ENCODE results near the gene DDA1. TPM values are rescaled to one million over a fixed set of nuclear protein-coding genes. Genes with fewer than 3 reads are reported as not detected.
A peak's percentile ranks its signal among the peaks of the same experiment; 100 is the strongest.
"Not testable (repeated sequence)": the region's sequence is repeated elsewhere in the genome, so short reads cannot be mapped to it uniquely, and the experiment has no call there.

Gene DDA1
- total RNA-seq, 1 experiment from 2014 or later = 72.5 TPM

- no peak overlapping the region for H2AFZ ChIP-seq
- intact Hi-C loops (cut with micrococcal nuclease; ENCODE audit: unreplicated experiment) = no loop called here
- H3K4me2 ChIP-seq = peak overlapping the region; percentile 90
- no TSS peak for BruUV-seq (replicated peaks)
- no peaks in the 10 kb centered on the region for H4K20me1 ChIP-seq (ENCODE audit: insufficient read depth)
- no peaks in the 10 kb centered on the region for H3K27me3 ChIP-seq (ENCODE audit: insufficient read depth, low read depth)
- H3K4me3 ChIP-seq = peak overlapping the region; percentile 86; the same call in 1 of the 2 replicates
- H3K27ac ChIP-seq = no peak overlapping the region
- CTCF ChIA-PET = interaction anchor here (0.7 kb wide), 1 partner anchor 42 kb away, joined by 7 read pairs; no protein-coding TSS in a partner anchor
- no peaks in the 10 kb centered on the region for H3K9me3 ChIP-seq (ENCODE audit: insufficient read depth, low read depth)
- H3K79me2 ChIP-seq (ENCODE audit: low read depth) = peaks cover 17% of the 10 kb centered on the region
- H3K36me3 ChIP-seq (ENCODE audit: low read depth) = peaks cover 11% of the 10 kb centered on the region; the same call in 1 of the 2 replicates
- no peak for DNase-seq
- POLR2A ChIA-PET (ENCODE audit: unreplicated experiment) = no interaction called here
- no peaks in the 10 kb centered on the region for H3K9me2 ChIP-seq (ENCODE audit: insufficient read depth)
- H3K4me1 ChIP-seq (replicated peaks; ENCODE audit: insufficient read depth) = peaks cover 25% of the 10 kb centered on the region
- peaks cover 27% of the 10 kb centered on the region for H3F3A ChIP-seq (ENCODE audit: insufficient read depth, low read depth)
- TF ChIP-seq EZH2 (IDR thresholded peaks at IDR 0.05; ENCODE audit: low read depth) (no peak), CTCF (conservative IDR thresholded peaks at IDR 0.05) (no peak)
These were observed 40.6 kb upstream of the DDA1 start for GRCh38 chr19:17268754-17269153.

DNA sequence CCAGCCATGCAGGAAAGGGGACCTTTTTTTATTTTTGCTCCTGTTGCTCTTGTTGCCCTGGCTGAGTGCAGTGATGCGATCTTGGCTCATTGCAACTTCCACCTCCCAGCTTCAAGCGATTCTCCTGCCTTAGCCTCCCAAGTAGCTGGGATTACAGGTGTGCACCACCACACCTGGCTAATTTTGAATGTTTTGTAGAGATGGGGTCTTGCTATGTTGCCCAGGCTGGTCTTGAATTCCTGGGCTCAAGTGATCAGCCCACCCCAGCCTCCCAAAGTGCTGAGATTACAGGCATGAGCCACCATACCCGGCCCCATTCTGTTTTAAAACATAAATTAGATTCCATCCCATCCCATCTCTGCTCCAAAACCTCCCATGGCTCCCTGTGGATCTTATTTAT is 34.5 kb upstream of the DDA1 start:
- DNase-seq; H3K4me2 ChIP-seq; H3K27ac ChIP-seq; POLR2A ChIA-PET (ENCODE audit: unreplicated experiment); H2AFZ ChIP-seq; H3K4me3 ChIP-seq; BruUV-seq (replicated peaks); intact Hi-C loops (cut with micrococcal nuclease; ENCODE audit: unreplicated experiment); H3K9me3 ChIP-seq (ENCODE audit: insufficient read depth, low read depth); H3K9me2 ChIP-seq (ENCODE audit: insufficient read depth); H4K20me1 ChIP-seq (ENCODE audit: insufficient read depth); H3K79me2 ChIP-seq (ENCODE audit: low read depth); CTCF ChIA-PET; H3K4me1 ChIP-seq (replicated peaks; ENCODE audit: insufficient read depth); H3K27me3 ChIP-seq (ENCODE audit: insufficient read depth, low read depth): not testable (repeated sequence)
- H3F3A ChIP-seq (ENCODE audit: insufficient read depth, low read depth) = peaks cover 22% of the 10 kb centered on the region
- H3K36me3 ChIP-seq (ENCODE audit: low read depth) = peaks cover 23% of the 10 kb centered on the region

DNA sequence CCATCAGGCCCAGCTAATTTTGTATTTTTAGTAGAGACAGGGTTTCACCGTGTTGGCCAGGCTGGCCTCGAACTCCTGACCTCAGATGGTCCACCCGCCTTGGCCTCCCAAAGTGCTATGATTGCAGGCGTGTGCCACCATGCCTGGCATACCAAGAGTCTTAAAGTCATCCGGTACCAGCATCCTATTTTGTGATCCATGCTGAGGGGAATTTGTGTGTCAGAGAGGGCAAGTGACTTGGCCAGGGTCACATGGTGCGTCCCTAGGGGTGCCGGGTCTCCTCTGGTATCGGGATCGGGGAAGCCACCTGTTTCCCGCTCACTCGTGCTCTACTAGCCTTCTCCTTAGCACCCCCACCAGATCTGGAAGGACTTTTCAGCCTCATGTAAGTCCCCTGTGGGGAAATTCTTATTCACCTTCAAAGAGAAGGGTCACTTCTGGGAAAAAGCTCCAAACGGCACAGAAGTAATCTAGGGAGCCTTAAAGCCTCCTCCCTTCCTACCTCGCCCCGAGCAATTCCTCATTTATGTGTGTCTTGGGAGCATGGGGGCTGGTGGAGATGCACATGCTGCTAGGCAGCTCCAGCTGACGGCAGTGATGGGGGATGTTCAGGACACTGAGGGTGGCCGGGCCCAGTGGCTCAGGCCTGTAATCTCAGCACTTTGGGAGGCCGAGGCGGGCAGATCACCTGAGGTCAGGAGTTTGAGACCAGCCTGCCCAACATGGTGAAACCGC is 33.8 kb upstream of the DDA1 start:
- Histone ChIP-seq H3F3A (ENCODE audit: insufficient read depth, low read depth) (peaks cover 29% of the 10 kb centered on the region), H3K9me3 (ENCODE audit: insufficient read depth, low read depth) (no peaks in the 10 kb centered on the region), H3K9me2 (ENCODE audit: insufficient read depth) (no peaks in the 10 kb centered on the region), H4K20me1 (ENCODE audit: insufficient read depth) (no peaks in the 10 kb centered on the region), H3K27ac (no peak overlapping the region), H3K27me3 (ENCODE audit: insufficient read depth, low read depth) (no peaks in the 10 kb centered on the region), H3K4me1 (replicated peaks; ENCODE audit: insufficient read depth) (no peaks in the 10 kb centered on the region), H3K36me3 (ENCODE audit: low read depth) (peaks cover 23% of the 10 kb centered on the region), H3K4me2 (no peak overlapping the region), H3K4me3 (no peak overlapping the region), H3K79me2 (ENCODE audit: low read depth) (no peaks in the 10 kb centered on the region), H2AFZ (no peak overlapping the region)
- ChIA-PET CTCF (no interaction called here), POLR2A (ENCODE audit: unreplicated experiment) (no interaction called here)
- BruUV-seq (replicated peaks) = no TSS peak
- intact Hi-C loops (cut with micrococcal nuclease; ENCODE audit: unreplicated experiment) = no loop called here
- no peak for TF ChIP-seq EZH2 (IDR thresholded peaks at IDR 0.05; ENCODE audit: low read depth)
- TF ChIP-seq CTCF (conservative IDR thresholded peaks at IDR 0.05) = no peak
- no peak for DNase-seq

DNA sequence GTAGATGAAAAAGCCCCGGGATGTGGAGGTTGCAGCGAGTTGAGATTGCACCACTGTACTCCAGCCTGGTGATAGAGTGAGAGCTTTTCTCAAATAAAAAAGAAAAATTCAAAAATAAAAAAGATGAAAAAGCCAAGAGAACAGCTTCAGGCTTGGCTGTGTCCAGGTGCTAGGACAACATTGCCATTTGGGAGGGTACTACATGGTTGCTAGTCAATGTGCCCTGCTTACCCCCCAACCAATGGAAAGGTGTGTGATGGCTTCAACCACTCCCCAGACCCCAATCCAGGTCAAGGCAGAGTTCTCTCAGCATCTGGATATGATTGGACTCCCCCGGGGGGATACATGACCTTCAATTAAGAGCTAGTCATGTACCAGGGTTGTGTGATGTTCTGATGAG is 29.9 kb upstream of the DDA1 start:
- Histone ChIP-seq H3K36me3 (ENCODE audit: low read depth) (peaks cover 11% of the 10 kb centered on the region), H3K9me3 (ENCODE audit: insufficient read depth, low read depth) (no peaks in the 10 kb centered on the region), H4K20me1 (ENCODE audit: insufficient read depth) (no peaks in the 10 kb centered on the region), H3F3A (ENCODE audit: insufficient read depth, low read depth) (peaks cover 37% of the 10 kb centered on the region), H3K4me1 (replicated peaks; ENCODE audit: insufficient read depth) (no peaks in the 10 kb centered on the region), H3K4me2 (no peak overlapping the region), H3K27me3 (ENCODE audit: insufficient read depth, low read depth) (no peaks in the 10 kb centered on the region), H3K79me2 (ENCODE audit: low read depth) (no peaks in the 10 kb centered on the region), H3K4me3 (no peak overlapping the region), H2AFZ (no peak overlapping the region), H3K27ac (no peak overlapping the region), H3K9me2 (ENCODE audit: insufficient read depth) (no peaks in the 10 kb centered on the region)
- ChIA-PET POLR2A (ENCODE audit: unreplicated experiment) (no interaction called here), CTCF (interaction anchor here (0.6 kb wide), 1 partner anchor 66 kb away, joined by 8 read pairs; no protein-coding TSS in a partner anchor)
- intact Hi-C loops (cut with micrococcal nuclease; ENCODE audit: unreplicated experiment) = no loop called here
- no peak for TF ChIP-seq EZH2 (IDR thresholded peaks at IDR 0.05; ENCODE audit: low read depth)
- no peak for TF ChIP-seq CTCF (conservative IDR thresholded peaks at IDR 0.05)
- no peak for DNase-seq
- BruUV-seq (replicated peaks) = no TSS peak

Measured in PC-9 (cell line).